Measurements from ENCODE around the gene TBC1D20. TPM values are rescaled to one million over a fixed set of nuclear protein-coding genes. Genes with fewer than 3 reads are reported as not detected.

The TBC1D20 gene
- total RNA-seq, 5 donors from 2014 or later (not counting 1 experiment from before 2014, with no cell fraction given) = 28.9 to 42.7 (median 39.5) TPM

DNA sequence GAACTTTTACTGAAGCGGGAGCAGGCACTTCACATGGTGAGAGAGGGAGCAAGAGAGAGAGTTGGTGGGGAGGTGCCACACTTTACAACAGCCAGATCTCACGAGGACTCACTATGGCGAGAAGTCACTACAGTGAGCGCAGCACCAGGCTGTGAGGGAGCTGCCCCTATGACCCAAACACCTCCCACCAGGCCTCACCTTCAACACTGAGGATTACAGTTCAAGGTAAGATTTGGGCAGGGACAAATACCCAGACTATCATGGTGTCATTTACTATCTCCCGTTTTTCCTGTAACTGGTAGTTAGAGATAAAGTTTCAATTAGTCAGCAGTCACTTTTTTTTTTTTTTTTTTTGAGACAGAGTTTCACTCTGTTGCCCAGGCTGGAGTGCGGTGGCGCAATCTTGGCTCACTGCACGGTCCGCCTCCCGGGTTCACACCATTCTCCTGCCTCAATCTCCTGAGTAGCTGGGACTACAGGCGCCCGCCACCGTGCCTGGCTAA, 46.5 kb downstream of the TBC1D20 start:
- H3K36me3 Mint-ChIP-seq = peaks cover 42% of the 10 kb centered on the region
- Histone ChIP-seq H3K27me3 (replicated peaks in 1 of 2; ENCODE audit: control insufficient read depth in 2 of 2, extremely low read depth in 1 of 2, insufficient read depth in 2 of 2, low read length in 1 of 2) (no peaks in the 10 kb centered on the region), H3K36me3 (ENCODE audit: control insufficient read depth in 2 of 2, extremely low read depth in 1 of 2, insufficient read depth in 1 of 2, low read length in 1 of 2) (peaks cover 5 to 47% of the 10 kb centered on the region in 2 donors), H3K4me3 (ENCODE audit: control insufficient read depth in 1 of 2, extremely low read depth in 1 of 2, low read length in 1 of 2) (no peak overlapping the region), H3K4me1 (ENCODE audit: control insufficient read depth in 1 of 2, extremely low read depth in 1 of 2, insufficient read depth in 2 of 2, low read length in 2 of 2) (peaks cover 0 to 10% of the 10 kb centered on the region in 2 experiments), H3K27ac (ENCODE audit: low read length) (no peak overlapping the region), H3K9me3 (no peaks in the 10 kb centered on the region)
- no CpG with 5 or more reads among the region's 13 CpGs for WGBS (ENCODE audit: insufficient coverage)
- H3K27ac Mint-ChIP-seq = no peak overlapping the region
- H3K9me3 Mint-ChIP-seq = no peaks in the 10 kb centered on the region
- ChIA-PET CTCF (interaction anchor here in 1 of 2 donors (0.5 kb wide), 1 partner anchor 50 kb away, joined by 6 read pairs; no protein-coding TSS in a partner anchor), POLR2A (no interaction called here)
- DNase-seq (no peak), ATAC-seq (replicated peaks in 1 of 4) (no peak)
- no peaks in the 10 kb centered on the region for H3K27me3 Mint-ChIP-seq
- H3K4me1 Mint-ChIP-seq = peaks cover 40 to 44% (median 44%) of the 10 kb centered on the region in 3 donors
- H3K4me3 Mint-ChIP-seq = no peak overlapping the region

DNA sequence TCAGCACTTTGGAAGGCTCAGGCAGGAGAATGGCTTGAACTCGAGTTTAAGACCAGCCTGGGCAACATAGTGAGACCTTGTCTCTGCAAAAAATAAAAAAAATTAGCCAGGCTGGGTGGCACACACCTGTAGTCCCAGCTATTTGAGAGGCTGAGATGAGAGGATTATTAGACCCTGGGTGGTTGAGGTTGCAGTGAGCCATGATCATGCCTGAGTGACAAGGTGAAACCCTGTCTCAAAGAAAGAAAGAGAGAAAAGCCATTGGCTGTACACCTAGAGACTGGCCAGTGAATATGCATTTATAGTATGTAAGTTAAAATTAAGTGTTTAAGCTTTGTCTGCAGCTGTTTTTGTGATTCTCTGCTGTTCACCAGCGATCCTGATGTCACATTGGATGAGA, 48.2 kb downstream of the TBC1D20 start:
- POLR2A ChIA-PET = interaction anchor here in 1 of 2 donors (0.7 kb wide), 1 partner anchor 16 kb away, joined by 9 read pairs; no protein-coding TSS in a partner anchor
- no peak overlapping the region for H3K4me3 Mint-ChIP-seq
- H3K27ac Mint-ChIP-seq = no peak overlapping the region

DNA sequence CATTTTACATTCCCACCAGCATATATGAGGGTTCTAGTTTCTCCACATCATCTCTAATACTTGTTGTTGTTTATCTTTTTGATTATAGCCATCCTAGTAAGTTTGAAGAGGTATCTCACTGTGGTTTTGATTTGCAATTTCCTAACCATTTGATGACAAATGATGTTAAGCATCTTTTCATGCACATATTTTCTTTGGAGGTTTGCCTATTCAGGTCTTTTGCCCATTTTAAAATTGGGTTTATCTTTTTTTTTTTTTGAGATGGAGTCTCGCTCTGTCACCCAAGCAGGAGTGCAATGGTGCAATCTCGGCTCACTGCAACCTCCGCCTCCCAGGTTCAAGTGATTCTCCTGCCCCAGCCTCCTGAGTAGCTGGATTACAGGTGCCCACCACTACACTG, 50.3 kb downstream of the TBC1D20 start:
- peaks cover 38% of the 10 kb centered on the region for H3K36me3 Mint-ChIP-seq
- ChIA-PET CTCF (no interaction called here), POLR2A (no interaction called here)
- peaks cover 65 to 71% (median 67%) of the 10 kb centered on the region in 3 donors for H3K4me1 Mint-ChIP-seq
- no peak overlapping the region for H3K27ac ChIP-seq (ENCODE audit: low read length)
- no peak overlapping the region for H3K4me3 ChIP-seq (ENCODE audit: control insufficient read depth in 1 of 2, extremely low read depth in 1 of 2, low read length in 1 of 2)
- H3K27me3 ChIP-seq (replicated peaks in 1 of 2; ENCODE audit: control insufficient read depth in 2 of 2, extremely low read depth in 1 of 2, insufficient read depth in 2 of 2, low read length in 1 of 2) = no peaks in the 10 kb centered on the region
- no peak overlapping the region for H3K27ac Mint-ChIP-seq
- no peaks in the 10 kb centered on the region for H3K9me3 Mint-ChIP-seq
- peaks cover 13 to 35% of the 10 kb centered on the region in 2 experiments for H3K4me1 ChIP-seq (ENCODE audit: control insufficient read depth in 1 of 2, extremely low read depth in 1 of 2, insufficient read depth in 2 of 2, low read length in 2 of 2)
- no peaks in the 10 kb centered on the region for H3K27me3 Mint-ChIP-seq
- no peaks in the 10 kb centered on the region for H3K9me3 ChIP-seq
- no peak for ATAC-seq (replicated peaks in 1 of 4)
- no peak overlapping the region for H3K4me3 Mint-ChIP-seq
- DNase-seq = no peak
- peaks cover 0 to 23% of the 10 kb centered on the region in 2 donors for H3K36me3 ChIP-seq (ENCODE audit: control insufficient read depth in 2 of 2, extremely low read depth in 1 of 2, insufficient read depth in 1 of 2, low read length in 1 of 2)
- whole genome bisulfite sequencing (ENCODE audit: insufficient coverage) = no CpG with 5 or more reads among the region's 3 CpGs

More for the DNA sequence above, 48.2 kb downstream of the TBC1D20 start:
- Mint-ChIP-seq H3K36me3 (peaks cover 44% of the 10 kb centered on the region), H3K27me3 (no peaks in the 10 kb centered on the region), H3K9me3 (no peaks in the 10 kb centered on the region), H3K4me1 (peaks cover 57 to 61% (median 61%) of the 10 kb centered on the region in 3 donors)
- H3K9me3 ChIP-seq = no peaks in the 10 kb centered on the region
- H3K36me3 ChIP-seq (ENCODE audit: control insufficient read depth in 2 of 2, extremely low read depth in 1 of 2, insufficient read depth in 1 of 2, low read length in 1 of 2) = peaks cover 0 to 41% of the 10 kb centered on the region in 2 donors
- ATAC-seq (replicated peaks in 1 of 4) (no peak), DNase-seq (no peak)
- CTCF ChIA-PET = interaction anchor here in 1 of 2 donors (0.5 to 1.0 kb wide), 3 partner anchors 12 to 130 kb away, joined by 3 to 4 read pairs (median 3); no protein-coding TSS in a partner anchor
- no peak overlapping the region for H3K4me3 ChIP-seq (ENCODE audit: control insufficient read depth in 1 of 2, extremely low read depth in 1 of 2, low read length in 1 of 2)
- WGBS (ENCODE audit: insufficient coverage) = 94% methylated on average over 2 of the region's 2 CpGs
- H3K27me3 ChIP-seq (replicated peaks in 1 of 2; ENCODE audit: control insufficient read depth in 2 of 2, extremely low read depth in 1 of 2, insufficient read depth in 2 of 2, low read length in 1 of 2) = no peaks in the 10 kb centered on the region
- H3K4me1 ChIP-seq (ENCODE audit: control insufficient read depth in 1 of 2, extremely low read depth in 1 of 2, insufficient read depth in 2 of 2, low read length in 2 of 2) = peaks cover 10 to 25% of the 10 kb centered on the region in 2 experiments
- no peak overlapping the region for H3K27ac ChIP-seq (ENCODE audit: low read length)

DNA sequence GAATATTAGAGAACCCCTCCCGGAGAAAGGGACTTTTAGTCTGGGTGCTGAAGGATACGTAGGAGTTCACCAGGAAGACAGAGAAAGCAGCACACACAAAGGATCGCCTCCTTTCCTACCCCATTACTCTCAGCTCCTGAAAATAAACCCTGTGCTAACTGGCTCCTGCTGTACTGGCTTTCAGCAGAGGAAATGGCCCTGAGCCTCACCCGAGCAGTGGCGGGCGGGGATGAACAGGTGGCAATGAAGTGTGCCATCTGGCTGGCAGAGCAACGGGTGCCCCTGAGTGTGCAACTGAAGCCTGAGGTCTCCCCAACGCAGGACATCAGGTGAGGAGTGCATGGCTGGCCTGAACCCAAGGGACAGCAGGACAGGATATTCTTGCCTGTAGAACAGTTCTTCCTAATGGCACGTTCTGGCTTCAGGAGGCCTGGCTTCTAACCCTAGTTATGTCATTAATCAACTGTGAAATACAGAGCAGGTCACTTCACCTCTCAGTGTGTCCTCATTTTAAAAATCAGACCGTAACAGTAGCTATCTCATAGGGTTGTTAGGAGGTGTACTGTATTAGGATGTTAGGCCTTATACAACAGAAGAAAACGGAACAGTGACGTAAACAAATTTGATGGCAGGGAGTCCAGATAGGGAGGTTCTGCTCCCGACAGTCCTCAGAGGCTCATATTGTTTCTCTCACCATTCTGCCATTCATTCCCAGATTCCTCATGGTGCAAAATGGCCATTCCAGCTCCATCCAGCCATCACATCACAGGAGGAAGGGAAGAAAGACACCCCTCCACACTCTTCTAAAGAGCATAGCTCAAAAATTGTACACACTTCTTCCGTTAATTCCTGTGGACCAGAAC, 52.4 kb downstream of the TBC1D20 start:
- Histone ChIP-seq H3K4me1 (ENCODE audit: control insufficient read depth in 1 of 2, extremely low read depth in 1 of 2, insufficient read depth in 2 of 2, low read length in 2 of 2) (peaks cover 13 to 36% of the 10 kb centered on the region in 2 experiments), H3K4me3 (ENCODE audit: control insufficient read depth in 1 of 2, extremely low read depth in 1 of 2, low read length in 1 of 2) (peak overlapping the region in 1 of 2 donors; percentile 89), H3K27me3 (replicated peaks in 1 of 2; ENCODE audit: control insufficient read depth in 2 of 2, extremely low read depth in 1 of 2, insufficient read depth in 2 of 2, low read length in 1 of 2) (no peaks in the 10 kb centered on the region), H3K9me3 (no peaks in the 10 kb centered on the region), H3K36me3 (ENCODE audit: control insufficient read depth in 2 of 2, extremely low read depth in 1 of 2, insufficient read depth in 1 of 2, low read length in 1 of 2) (peaks cover 0 to 14% of the 10 kb centered on the region in 2 donors), H3K27ac (ENCODE audit: low read length) (peak overlapping the region; percentile 67)
- WGBS (ENCODE audit: insufficient coverage) = 38% methylated on average over 7 of the region's 14 CpGs
- Mint-ChIP-seq H3K27ac (peak overlapping the region; percentile 91), H3K27me3 (no peaks in the 10 kb centered on the region), H3K36me3 (peaks cover 24% of the 10 kb centered on the region), H3K4me1 (peaks cover 57 to 67% (median 59%) of the 10 kb centered on the region in 3 donors), H3K9me3 (no peaks in the 10 kb centered on the region), H3K4me3 (peak overlapping the region; percentile 86 to 92 (median 86))
- ChIA-PET CTCF (no interaction called here), POLR2A (no interaction called here)
- DNase-seq = peak in 3 of 35 experiments; percentile 9 to 12 (median 11)
- no peak for ATAC-seq (replicated peaks in 1 of 4)

DNA sequence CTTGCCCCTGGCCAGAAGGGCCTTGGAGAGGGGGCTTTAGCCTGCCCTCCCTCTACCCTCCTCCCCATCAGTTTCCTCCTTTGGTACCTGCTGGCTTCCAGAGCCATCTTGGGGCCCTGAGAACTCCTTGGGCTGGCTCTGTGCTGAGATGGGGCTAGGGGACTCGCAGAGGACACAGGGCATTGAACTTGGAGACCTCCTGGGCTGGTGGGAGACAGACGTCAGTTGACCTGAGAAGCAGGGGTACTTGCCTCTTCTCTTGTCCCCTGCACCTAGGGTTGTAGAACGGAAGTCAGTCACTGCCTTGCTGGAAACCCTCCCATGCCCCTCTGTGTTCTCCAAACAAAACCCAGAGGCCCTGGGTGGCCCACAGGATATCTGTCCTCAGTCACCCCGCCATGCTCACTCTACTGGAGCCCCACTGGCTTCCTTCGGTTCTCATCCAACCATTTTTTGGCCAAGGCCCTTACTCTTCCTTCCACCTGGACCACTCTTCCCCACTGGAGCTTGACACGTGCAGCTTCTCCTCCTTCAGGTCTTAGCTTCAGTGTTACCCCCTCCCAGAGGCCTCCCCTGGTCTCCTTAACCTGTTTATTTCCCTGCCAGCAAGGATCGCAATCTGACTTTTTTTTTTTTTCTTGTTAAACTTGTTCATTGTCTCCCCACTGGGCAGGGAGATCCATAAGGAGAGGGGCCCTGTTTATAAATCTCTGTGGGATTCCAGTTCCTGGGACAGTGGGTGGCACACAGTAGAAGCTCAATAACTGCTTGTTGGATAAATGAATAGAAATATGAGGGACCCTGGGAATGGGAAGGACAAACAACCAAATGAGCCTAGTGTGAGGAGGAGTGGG, 53.3 kb downstream of the TBC1D20 start:
- Histone ChIP-seq H3K27ac (ENCODE audit: low read length) (peak overlapping the region; percentile 67), H3K36me3 (ENCODE audit: control insufficient read depth in 2 of 2, extremely low read depth in 1 of 2, insufficient read depth in 1 of 2, low read length in 1 of 2) (peaks cover 0 to 12% of the 10 kb centered on the region in 2 donors), H3K4me3 (ENCODE audit: control insufficient read depth in 1 of 2, extremely low read depth in 1 of 2, low read length in 1 of 2) (peak overlapping the region; percentile 89 to 97), H3K27me3 (replicated peaks in 1 of 2; ENCODE audit: control insufficient read depth in 2 of 2, extremely low read depth in 1 of 2, insufficient read depth in 2 of 2, low read length in 1 of 2) (no peaks in the 10 kb centered on the region), H3K4me1 (ENCODE audit: control insufficient read depth in 1 of 2, extremely low read depth in 1 of 2, insufficient read depth in 2 of 2, low read length in 2 of 2) (peaks cover 13 to 36% of the 10 kb centered on the region in 2 experiments), H3K9me3 (no peaks in the 10 kb centered on the region)
- peak in 7 of 35 experiments; percentile 2 to 31 (median 7) for DNase-seq
- Mint-ChIP-seq H3K27me3 (no peaks in the 10 kb centered on the region), H3K36me3 (peaks cover 24% of the 10 kb centered on the region), H3K4me3 (peak overlapping the region; percentile 86 to 92 (median 86)), H3K27ac (peak overlapping the region; percentile 91), H3K4me1 (peaks cover 54 to 62% (median 55%) of the 10 kb centered on the region in 3 donors), H3K9me3 (no peaks in the 10 kb centered on the region)
- WGBS (ENCODE audit: insufficient coverage) = 0% methylated on average over 5 of the region's 7 CpGs
- peak in 3 of 4 experiments; percentile 1 to 20 (median 14) for ATAC-seq (replicated peaks in 1 of 4)
- POLR2A ChIA-PET = no interaction called here
- CTCF ChIA-PET = interaction anchor here in 1 of 2 donors (0.7 kb wide), 1 partner anchor 26 kb away, joined by 4 read pairs; no protein-coding TSS in a partner anchor

Measured in T-cell (primary cell).